WI38 (cell line): ENCODE results near the gene EFR3B.

Experiments
- H3K4me3 ChIP-seq: 2 replicates; pipeline ENCODE4 v1.5.1; 2011; ENCODE audit warnings: low read depth, mild to moderate bottlenecking, control low read depth, low read length
- CTCF ChIP-seq: IDR thresholded peaks from 2 replicates; pipeline ENCODE4 v1.5.1; 2012; ENCODE audit warnings: low read depth, mild to moderate bottlenecking, control low read depth, low read length

The EFR3B gene

DNA sequence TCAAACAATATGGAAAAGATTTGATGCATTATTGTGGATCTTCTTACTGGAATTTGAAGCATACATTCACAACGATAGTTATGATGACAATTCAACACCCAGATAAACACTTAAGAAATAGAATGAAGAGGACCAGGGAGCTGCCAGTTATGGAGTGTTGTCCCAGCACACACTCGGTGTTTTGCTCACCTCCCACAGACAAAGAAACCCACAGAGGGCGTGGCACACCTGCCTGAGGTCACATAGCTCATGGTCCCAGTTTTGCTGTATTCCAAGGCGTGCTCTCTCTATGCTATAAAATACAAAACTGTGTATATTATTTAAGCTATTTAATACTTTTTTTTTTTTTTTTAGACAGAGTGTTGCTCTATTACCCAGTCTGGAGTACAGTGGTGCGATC lies 31.1 kb downstream of the EFR3B start:
- no peak overlapping the region for H3K4me3 ChIP-seq
- TF ChIP-seq CTCF = no peak

DNA sequence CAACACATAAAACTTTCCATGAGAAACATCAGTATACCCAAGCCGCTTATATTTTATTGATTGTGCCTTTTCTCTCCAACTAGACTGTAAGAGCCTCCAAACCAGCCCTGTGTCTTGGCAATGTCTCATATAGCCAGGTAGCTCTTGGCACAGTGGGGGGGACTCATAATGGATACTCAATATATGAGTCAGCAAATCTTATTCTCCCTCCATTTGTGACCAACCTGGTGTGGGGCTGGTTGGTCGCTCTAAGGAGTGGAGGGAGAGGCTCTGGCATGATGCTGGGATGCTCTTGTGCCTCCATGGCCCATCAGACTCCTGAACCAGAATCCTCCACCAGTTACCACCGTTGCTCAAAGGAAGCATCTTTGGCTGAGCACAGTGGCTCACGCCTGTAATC lies 32.0 kb downstream of the EFR3B start:
- no peak for TF ChIP-seq CTCF
- no peak overlapping the region for H3K4me3 ChIP-seq

DNA sequence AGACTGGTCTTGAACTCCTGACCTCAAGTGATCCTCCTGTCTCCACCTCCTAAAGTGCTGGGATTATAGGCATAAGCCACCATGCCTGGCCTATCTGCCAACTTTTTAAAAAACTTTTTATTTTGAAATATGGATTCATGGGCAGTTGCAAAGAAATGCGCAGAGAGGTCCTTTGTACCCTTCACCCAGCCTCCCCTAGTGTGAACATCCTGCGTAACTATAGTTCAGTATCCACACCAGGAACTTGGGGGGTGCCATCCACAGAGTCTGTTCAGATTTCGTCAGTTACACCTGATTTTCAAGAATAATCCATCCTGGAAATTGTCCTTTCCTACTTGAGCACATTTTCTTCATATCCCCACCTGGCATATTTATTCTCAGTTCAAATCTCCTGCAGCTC lies 33.0 kb downstream of the EFR3B start:
- no peak for TF ChIP-seq CTCF
- no peak overlapping the region for H3K4me3 ChIP-seq

- no peak for TF ChIP-seq CTCF
- no peak overlapping the region for H3K4me3 ChIP-seq
Measured at GRCh38 chr2:25076749-25077148, 34.9 kb downstream of the EFR3B start.

DNA sequence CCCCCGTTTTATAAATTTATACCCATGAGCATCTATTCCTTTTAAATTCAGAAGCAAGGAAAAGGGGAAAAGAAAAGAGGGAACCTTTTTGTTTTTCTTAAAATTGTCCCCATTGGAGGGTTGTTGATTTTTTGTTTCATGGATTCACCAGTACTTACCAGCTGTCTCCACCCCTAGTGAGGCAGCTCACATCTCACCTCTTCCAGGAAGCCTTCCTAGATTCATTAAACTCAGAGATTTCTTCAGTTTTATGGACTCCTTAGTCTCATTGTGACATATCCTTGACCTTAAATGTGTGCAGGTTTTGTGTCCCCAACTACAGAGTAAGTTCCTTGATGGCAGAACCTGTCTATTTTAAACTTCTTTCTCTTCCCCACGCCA lies 35.9 kb downstream of the EFR3B start:
- H3K4me3 ChIP-seq = no peak overlapping the region
- TF ChIP-seq CTCF = no peak

DNA sequence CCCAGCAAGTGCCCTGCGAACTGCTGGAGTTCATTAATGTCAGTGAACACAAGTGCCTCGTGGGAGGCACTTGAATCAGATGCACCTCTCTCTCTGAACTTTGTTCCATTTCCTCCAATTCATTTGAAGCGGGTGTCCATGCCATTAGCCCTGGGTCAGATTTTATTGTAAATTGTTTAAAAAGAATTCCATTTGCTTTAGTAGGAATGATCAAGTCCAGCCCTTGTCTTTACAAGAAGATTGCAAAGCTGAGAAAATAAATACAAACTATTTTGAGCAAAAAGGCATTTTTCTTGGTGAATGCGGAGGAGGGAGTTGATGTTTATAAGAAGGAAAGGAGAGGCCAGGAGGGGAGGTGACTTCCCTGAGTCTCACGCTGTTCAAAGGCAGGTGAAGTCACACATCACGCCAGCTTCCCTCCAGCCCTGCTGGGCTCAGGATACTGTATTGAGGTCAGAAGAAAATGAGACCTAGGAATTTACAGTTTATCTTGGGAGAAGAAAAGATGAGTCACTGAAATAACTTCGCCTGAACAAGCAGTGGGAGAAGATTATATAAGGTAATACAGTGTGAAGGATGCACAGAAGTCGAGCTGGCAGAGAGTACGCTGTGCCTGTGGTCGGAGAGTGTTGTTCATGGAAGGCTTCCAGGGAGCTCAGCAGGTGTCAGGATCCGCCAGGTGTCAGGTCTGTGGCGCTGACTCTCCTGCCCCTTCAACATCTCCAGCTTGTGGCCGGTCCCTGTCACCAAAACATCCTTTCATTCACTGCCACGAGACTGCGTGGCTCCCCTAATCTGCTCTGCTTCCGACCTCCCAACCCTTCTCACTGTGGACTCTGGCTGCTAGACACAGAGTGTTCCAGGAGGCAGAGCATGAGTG lies 36.5 kb downstream of the EFR3B start:
- H3K4me3 ChIP-seq = no peak overlapping the region
- no peak for TF ChIP-seq CTCF

GRCh38 chr2:25079050-25079635 lies 37.3 kb downstream of the EFR3B start:
- no peak for TF ChIP-seq CTCF
- no peak overlapping the region for H3K4me3 ChIP-seq
